H9 (cell line): ENCODE results near the gene PRR29. TPM values are rescaled to one million over a fixed set of nuclear protein-coding genes. Genes with fewer than 3 reads are reported as not detected.

Experiments
- DNase-seq: peaks from one replicate; pipeline ENCODE4 v3.0.0-alpha.2; 2017
- H2AFZ ChIP-seq: one replicate; pipeline ENCODE4 v1.6.1; 2013; ENCODE audit warnings: mild to moderate bottlenecking, low read length, control low read depth, moderate library complexity
- H2AK5ac ChIP-seq: 2 replicates; pipeline ENCODE4 v1.6.1; 2013; ENCODE audit warnings: low read length, control low read depth, mixed read lengths; ENCODE audit not compliant: insufficient read length
- H2BK120ac ChIP-seq: one replicate; pipeline ENCODE4 v1.6.1; 2013; ENCODE audit warnings: low read depth, mild to moderate bottlenecking, low read length, control low read depth, inconsistent platforms; ENCODE audit not compliant: poor library complexity, severe bottlenecking
- H2BK12ac ChIP-seq: 2 replicates; pipeline ENCODE4 v1.6.1; 2013; ENCODE audit warnings: low read length, control low read depth, mixed read lengths, low read depth; ENCODE audit not compliant: insufficient read length
- H2BK15ac ChIP-seq: 2 replicates; pipeline ENCODE4 v1.6.1; 2013; ENCODE audit warnings: low read depth, low read length, control low read depth
- H2BK20ac ChIP-seq: one replicate; pipeline ENCODE4 v1.6.1; 2013; ENCODE audit warnings: low read depth, mild to moderate bottlenecking, low read length, control low read depth, inconsistent platforms; ENCODE audit not compliant: poor library complexity, severe bottlenecking
- H2BK5ac ChIP-seq: 2 replicates; pipeline ENCODE4 v1.6.1; 2013; ENCODE audit warnings: low read length, control low read depth, mixed read lengths; ENCODE audit not compliant: insufficient read length
- H3K14ac ChIP-seq: 2 replicates; pipeline ENCODE4 v1.6.1; 2013; ENCODE audit warnings: low read length, control low read depth; ENCODE audit not compliant: insufficient read depth
- H3K18ac ChIP-seq: 2 replicates; pipeline ENCODE4 v1.6.1; 2013; ENCODE audit warnings: low read depth, mild to moderate bottlenecking, mixed read lengths, low read length, control low read depth; ENCODE audit not compliant: insufficient read length
- H3K23ac ChIP-seq: 2 replicates; pipeline ENCODE4 v1.6.1; 2013; ENCODE audit warnings: low read length, control low read depth, mixed read lengths, low read depth; ENCODE audit not compliant: insufficient read length
- H3K23me2 ChIP-seq: 2 replicates; pipeline ENCODE4 v1.6.1; 2013; ENCODE audit warnings: low read depth, mild to moderate bottlenecking, mixed read lengths, low read length, control low read depth; ENCODE audit not compliant: insufficient read length, poor library complexity, severe bottlenecking
- H3K27ac ChIP-seq: 2 replicates; pipeline ENCODE4 v1.5.1; 2013; ENCODE audit warnings: low read length, control low read depth, mixed read lengths, low read depth; ENCODE audit not compliant: insufficient read length
- H3K27me3 ChIP-seq: 2 replicates; pipeline ENCODE4 v1.6.1; 2013; ENCODE audit warnings: low read length, control low read depth, inconsistent platforms; ENCODE audit not compliant: insufficient read depth
- H3K4ac ChIP-seq: 2 replicates; pipeline ENCODE4 v1.6.1; 2013; ENCODE audit warnings: low read depth, mild to moderate bottlenecking, control low read depth, inconsistent platforms, low read length, moderate library complexity
- H3K4me1 ChIP-seq: 2 replicates; pipeline ENCODE4 v1.6.1; 2013; ENCODE audit warnings: low read length, control low read depth, inconsistent platforms; ENCODE audit not compliant: insufficient read depth
- H3K4me2 ChIP-seq: 2 replicates; pipeline ENCODE4 v1.6.1; 2013; ENCODE audit warnings: low read length, control low read depth, mixed read lengths; ENCODE audit not compliant: insufficient read length, insufficient read depth
- H3K56ac ChIP-seq: 2 replicates; pipeline ENCODE4 v1.6.1; 2013; ENCODE audit warnings: low read depth, mild to moderate bottlenecking, mixed read lengths, low read length, control low read depth; ENCODE audit not compliant: insufficient read length
- H3K79me1 ChIP-seq: 2 replicates; pipeline ENCODE4 v1.6.1; 2013; ENCODE audit warnings: low read depth, mild to moderate bottlenecking, moderate library complexity, low read length, control low read depth, inconsistent platforms; ENCODE audit not compliant: insufficient read depth, poor library complexity, severe bottlenecking
- H3K79me2 ChIP-seq: 2 replicates; pipeline ENCODE4 v1.6.1; 2013; ENCODE audit warnings: low read length, control low read depth, inconsistent platforms; ENCODE audit not compliant: insufficient read depth
- H3K9ac ChIP-seq: 2 replicates; pipeline ENCODE4 v1.6.1; 2013; ENCODE audit warnings: low read length, control low read depth, mixed read lengths; ENCODE audit not compliant: insufficient read length; ENCODE audit errors: extremely low read depth
- H3K9me3 ChIP-seq: one replicate; pipeline ENCODE4 v1.6.1; 2013; ENCODE audit warnings: low read depth, low read length, inconsistent platforms; ENCODE audit not compliant: control insufficient read depth
- H3T11ph ChIP-seq: one replicate; pipeline ENCODE4 v1.6.1; 2013; ENCODE audit warnings: mild to moderate bottlenecking, low read length, control low read depth, inconsistent platforms
- H4K20me1 ChIP-seq: one replicate; pipeline ENCODE4 v1.6.1; 2013; ENCODE audit not compliant: control insufficient read depth, insufficient read length, insufficient read depth
- H4K5ac ChIP-seq: 2 replicates; pipeline ENCODE4 v1.6.1; 2013; ENCODE audit warnings: low read depth, mild to moderate bottlenecking, mixed read lengths, low read length, control low read depth; ENCODE audit not compliant: insufficient read length
- H4K8ac ChIP-seq: replicated peaks from 2 replicates; pipeline ENCODE4 v1.6.1; 2013; ENCODE audit warnings: low read length, control low read depth, mixed read lengths, low read depth; ENCODE audit not compliant: insufficient read length
- H4K91ac ChIP-seq: 2 replicates; pipeline ENCODE4 v1.6.1; 2013; ENCODE audit warnings: low read depth, mild to moderate bottlenecking, moderate library complexity, mixed read lengths, low read length, control low read depth; ENCODE audit not compliant: insufficient read length
- H3K27ac Mint-ChIP-seq, 3 experiments: 2 replicates in 2 of 3; 3 replicates in 1 of 3; pipeline ENCODE4 v1.8.0; 2020 to 2021; ENCODE audit warnings: mixed read lengths in 3 of 3, mild to moderate bottlenecking in 1 of 3, moderate library complexity in 1 of 3
- H3K27me3 Mint-ChIP-seq: 2 replicates; pipeline ENCODE4 v1.8.0; 2021; ENCODE audit warnings: low read depth, mild to moderate bottlenecking, moderate library complexity, mixed read lengths
- H3K36me3 Mint-ChIP-seq, 3 experiments: 2 replicates in 2 of 3; 3 replicates in 1 of 3; pipeline ENCODE4 v1.8.0; 2020 to 2021; ENCODE audit warnings: low read depth in 3 of 3, mixed read lengths in 3 of 3; ENCODE audit not compliant: insufficient read depth in 1 of 3
- H3K4me1 Mint-ChIP-seq, 2 experiments: 2 replicates each; pipeline ENCODE4 v1.8.0; 2020; ENCODE audit warnings: mixed read lengths in 2 of 2
- H3K4me3 Mint-ChIP-seq, 2 experiments: 2 replicates in 1 of 2; 3 replicates in 1 of 2; pipeline ENCODE4 v1.8.0; 2020 to 2021; ENCODE audit warnings: mild to moderate bottlenecking in 2 of 2, mixed read lengths in 2 of 2, moderate library complexity in 1 of 2
- H3K9me3 Mint-ChIP-seq, 2 experiments: 2 replicates in 1 of 2; 3 replicates in 1 of 2; pipeline ENCODE4 v1.8.0; 2020; ENCODE audit warnings: mild to moderate bottlenecking in 2 of 2, mixed read lengths in 2 of 2, moderate library complexity in 1 of 2
- WGBS: extraction: QIAGEN DNeasy Blood & Tissue Kit; methylation state at CpG from one replicate; pipeline ENCODE4 v1.1.7; 2013; ENCODE audit warnings: missing lambda C conversion rate, low lambda C conversion rate, mixed read lengths; ENCODE audit not compliant: insufficient read length; ENCODE audit errors: extremely low coverage; 5-methylcytosine and 5-hydroxymethylcytosine counted together
- total RNA-seq: library from RNA; stranded (reverse); gene quantifications from 2 replicates; pipeline ENCODE4 v1.2.1, GENCODE V29; 2021
- TF ChIP-seq, protein P1 (sequence below): fragments of 200-600 bp; sonication (generic); conservative IDR thresholded peaks from 3 replicates; pipeline ENCODE4 v1.8.0; 2021; ENCODE audit warnings: antibody characterized with exemption, mild to moderate bottlenecking

The PRR29 gene
- total RNA-seq, 1 experiment from 2014 or later = 0.87 TPM

- H3K27me3 Mint-ChIP-seq = peaks cover 64% of the 10 kb centered on the region
- no peak overlapping the region for H2BK20ac ChIP-seq
- TF ChIP-seq, protein P1, sequence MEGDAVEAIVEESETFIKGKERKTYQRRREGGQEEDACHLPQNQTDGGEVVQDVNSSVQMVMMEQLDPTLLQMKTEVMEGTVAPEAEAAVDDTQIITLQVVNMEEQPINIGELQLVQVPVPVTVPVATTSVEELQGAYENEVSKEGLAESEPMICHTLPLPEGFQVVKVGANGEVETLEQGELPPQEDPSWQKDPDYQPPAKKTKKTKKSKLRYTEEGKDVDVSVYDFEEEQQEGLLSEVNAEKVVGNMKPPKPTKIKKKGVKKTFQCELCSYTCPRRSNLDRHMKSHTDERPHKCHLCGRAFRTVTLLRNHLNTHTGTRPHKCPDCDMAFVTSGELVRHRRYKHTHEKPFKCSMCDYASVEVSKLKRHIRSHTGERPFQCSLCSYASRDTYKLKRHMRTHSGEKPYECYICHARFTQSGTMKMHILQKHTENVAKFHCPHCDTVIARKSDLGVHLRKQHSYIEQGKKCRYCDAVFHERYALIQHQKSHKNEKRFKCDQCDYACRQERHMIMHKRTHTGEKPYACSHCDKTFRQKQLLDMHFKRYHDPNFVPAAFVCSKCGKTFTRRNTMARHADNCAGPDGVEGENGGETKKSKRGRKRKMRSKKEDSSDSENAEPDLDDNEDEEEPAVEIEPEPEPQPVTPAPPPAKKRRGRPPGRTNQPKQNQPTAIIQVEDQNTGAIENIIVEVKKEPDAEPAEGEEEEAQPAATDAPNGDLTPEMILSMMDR = no peak
- no peak overlapping the region for H2BK12ac ChIP-seq
- peaks cover 6% of the 10 kb centered on the region; the same call in 1 of the 2 replicates for H3K27me3 ChIP-seq
- H2AFZ ChIP-seq = no peak overlapping the region
- H3K4me1 ChIP-seq = 0 out of 2 replicates have a peak, but pooled peaks cover 3% of the 10 kb centered on the region
- no peak overlapping the region for H2AK5ac ChIP-seq
- H3K4me3 Mint-ChIP-seq = no peak overlapping the region; a peak in 1 of 5 replicates
- H3K23ac ChIP-seq = no peak overlapping the region
- no peaks in the 10 kb centered on the region for H3K9me3 ChIP-seq
- H3K79me1 ChIP-seq = no peaks in the 10 kb centered on the region
- peaks cover 12 to 25% of the 10 kb centered on the region in 2 experiments for H3K4me1 Mint-ChIP-seq
- no peak overlapping the region for H4K91ac ChIP-seq
- H3K23me2 ChIP-seq = peaks cover 8% of the 10 kb centered on the region
- H2BK15ac ChIP-seq = no peak overlapping the region
- no peak overlapping the region for H2BK120ac ChIP-seq
- H4K8ac ChIP-seq = no peak overlapping the region
- H3K56ac ChIP-seq = no peak overlapping the region
- peak; percentile 19 for DNase-seq
- H3K14ac ChIP-seq = no peak overlapping the region
- H3K18ac ChIP-seq = no peak overlapping the region
- H3K9ac ChIP-seq = no peak overlapping the region
- H2BK5ac ChIP-seq = no peak overlapping the region
- no CpG with 5 or more reads among the region's 3 CpGs for WGBS
- H3K4ac ChIP-seq = no peak overlapping the region
- H3K79me2 ChIP-seq = no peaks in the 10 kb centered on the region
- H3K27ac ChIP-seq = no peak overlapping the region
- H3K27ac Mint-ChIP-seq = no peak overlapping the region
- no peak overlapping the region for H3K4me2 ChIP-seq
- no peaks in the 10 kb centered on the region; a peak in 2 of 5 replicates for H3K9me3 Mint-ChIP-seq
- no peak overlapping the region for H4K5ac ChIP-seq
- H4K20me1 ChIP-seq = no peaks in the 10 kb centered on the region
- no peak overlapping the region for H3T11ph ChIP-seq
- H3K36me3 Mint-ChIP-seq = no peaks in the 10 kb centered on the region
Observed at GRCh38 chr17:63993368-63993985, 4.7 kb upstream of the PRR29 start.
